Fibroblast of lung (primary cell): Measurements from ENCODE around the gene PRKAR1B. TPM values are rescaled to one million over a fixed set of nuclear protein-coding genes. Genes with fewer than 3 reads are reported as not detected.

Experiments used
- DNase-seq, 2 donors: peaks; one replicate each; pipeline versions ENCODE4 v3.0.0 to v3.0.0-alpha.2; 2010; ENCODE audit warnings: low read depth in 2 of 2
- H2AFZ ChIP-seq: 2 replicates; pipeline ENCODE4 v1.5.1; 2012; ENCODE audit warnings: low read length, control low read depth, inconsistent platforms
- H3K27ac ChIP-seq: 2 replicates; pipeline ENCODE4 v1.5.1; 2011; ENCODE audit warnings: low read length, control low read depth; ENCODE audit not compliant: insufficient read depth
- H3K27me3 ChIP-seq: 2 replicates; pipeline ENCODE4 v1.5.1; 2011; ENCODE audit warnings: mild to moderate bottlenecking, low read length; ENCODE audit not compliant: control insufficient read depth, insufficient read depth
- H3K36me3 ChIP-seq: 2 replicates; pipeline ENCODE4 v1.5.1; 2011; ENCODE audit warnings: low read length; ENCODE audit not compliant: control insufficient read depth, insufficient read depth
- H3K4me1 ChIP-seq: 2 replicates; pipeline ENCODE4 v1.5.1; 2011; ENCODE audit warnings: low read length; ENCODE audit not compliant: control insufficient read depth, insufficient read depth; ENCODE audit errors: extremely low read depth
- H3K4me2 ChIP-seq: 2 replicates; pipeline ENCODE4 v1.5.1; 2011; ENCODE audit warnings: low read length, control low read depth; ENCODE audit not compliant: insufficient read depth; ENCODE audit errors: extremely low read depth
- H3K4me3 ChIP-seq, 4 experiments: fragments of 200-600 bp in 1 of 4; sonication (generic) in 1 of 4; replicated peaks in 1 of 4; 2 replicates each; pipeline ENCODE4 v1.5.1; 2011 to 2016; ENCODE audit warnings: low read length in 4 of 4, low read depth in 3 of 4, mild to moderate bottlenecking in 3 of 4, control low read depth in 2 of 4, inconsistent platforms in 1 of 4, mixed read lengths in 1 of 4; ENCODE audit not compliant: insufficient read depth in 1 of 4; ENCODE audit errors: control extremely low read depth in 1 of 4
- H3K79me2 ChIP-seq: 2 replicates; pipeline ENCODE4 v1.5.1; 2012; ENCODE audit warnings: mild to moderate bottlenecking, low read length, inconsistent platforms; ENCODE audit not compliant: control insufficient read depth, insufficient read depth
- H3K9ac ChIP-seq: 2 replicates; pipeline ENCODE4 v1.5.1; 2011; ENCODE audit warnings: mild to moderate bottlenecking, low read length, control low read depth; ENCODE audit not compliant: insufficient read depth
- H3K9me3 ChIP-seq: 2 replicates; pipeline ENCODE4 v1.5.1; 2012; ENCODE audit warnings: low read depth, low read length; ENCODE audit not compliant: control insufficient read depth, insufficient read depth
- H4K20me1 ChIP-seq: 2 replicates; pipeline ENCODE4 v1.5.1; 2011; ENCODE audit warnings: low read length; ENCODE audit not compliant: control insufficient read depth, insufficient read depth; ENCODE audit errors: extremely low read depth
- EZH2 ChIP-seq: IDR thresholded peaks from 2 replicates; pipeline ENCODE4 v1.5.1; 2012; ENCODE audit warnings: low read length, control low read depth, mild to moderate bottlenecking; ENCODE audit errors: missing control alignments
- polyA plus RNA-seq, 2 donors: library from polyadenylated mRNA; depleted of rRNA in 1 of 2; stranded (reverse) in 1 of 2; unstranded in 1 of 2; fragments of >200 nt; gene quantifications; 2 replicates each; pipeline ENCODE4 v1.2.1, GENCODE V29; 2011 to 2012; ENCODE audit warnings: missing spikeins in 1 of 2
- total RNA-seq: library from RNA; depleted of rRNA; stranded (reverse); fragments of >200 nt; gene quantifications from 2 replicates; pipeline ENCODE4 v1.2.1, GENCODE V29; 2014
- TF ChIP-seq, protein P1 (sequence below), 2 donors: IDR thresholded peaks in 1 of 2; conservative IDR thresholded peaks in 1 of 2; 1 replicate in 1 of 2; 2 replicates in 1 of 2; pipeline ENCODE4 v1.5.1; 2011 to 2012; ENCODE audit warnings: low read length in 2 of 2, control low read depth in 1 of 2, inconsistent platforms in 1 of 2, low read depth in 1 of 2, mild to moderate bottlenecking in 1 of 2

The PRKAR1B gene
- total and polyA plus RNA-seq, 2 donors (not counting 1 experiment from before 2014, with no cell fraction given), result 12.7 to 14.5 TPM

- no peaks in the 10 kb centered on the region for H3K4me1 ChIP-seq
- no peak overlapping the region for H3K4me3 ChIP-seq
- no peaks in the 10 kb centered on the region for H3K9me3 ChIP-seq
- H2AFZ ChIP-seq, result no peak overlapping the region
- H3K27me3 ChIP-seq, result no peaks in the 10 kb centered on the region
- no peak overlapping the region for H3K4me2 ChIP-seq
- TF ChIP-seq EZH2, result no peak
- TF ChIP-seq, protein P1, sequence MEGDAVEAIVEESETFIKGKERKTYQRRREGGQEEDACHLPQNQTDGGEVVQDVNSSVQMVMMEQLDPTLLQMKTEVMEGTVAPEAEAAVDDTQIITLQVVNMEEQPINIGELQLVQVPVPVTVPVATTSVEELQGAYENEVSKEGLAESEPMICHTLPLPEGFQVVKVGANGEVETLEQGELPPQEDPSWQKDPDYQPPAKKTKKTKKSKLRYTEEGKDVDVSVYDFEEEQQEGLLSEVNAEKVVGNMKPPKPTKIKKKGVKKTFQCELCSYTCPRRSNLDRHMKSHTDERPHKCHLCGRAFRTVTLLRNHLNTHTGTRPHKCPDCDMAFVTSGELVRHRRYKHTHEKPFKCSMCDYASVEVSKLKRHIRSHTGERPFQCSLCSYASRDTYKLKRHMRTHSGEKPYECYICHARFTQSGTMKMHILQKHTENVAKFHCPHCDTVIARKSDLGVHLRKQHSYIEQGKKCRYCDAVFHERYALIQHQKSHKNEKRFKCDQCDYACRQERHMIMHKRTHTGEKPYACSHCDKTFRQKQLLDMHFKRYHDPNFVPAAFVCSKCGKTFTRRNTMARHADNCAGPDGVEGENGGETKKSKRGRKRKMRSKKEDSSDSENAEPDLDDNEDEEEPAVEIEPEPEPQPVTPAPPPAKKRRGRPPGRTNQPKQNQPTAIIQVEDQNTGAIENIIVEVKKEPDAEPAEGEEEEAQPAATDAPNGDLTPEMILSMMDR (conservative IDR thresholded peaks at IDR 0.05 in 1 of 2, IDR thresholded peaks at IDR 0.05 in 1 of 2; ENCODE audit: low read depth in 1 of 2, low read length in 2 of 2), result no peak
- H3K36me3 ChIP-seq, result no peaks in the 10 kb centered on the region
- DNase-seq, result no peak
- no peaks in the 10 kb centered on the region for H3K79me2 ChIP-seq
- H3K9ac ChIP-seq, result no peak overlapping the region
- H4K20me1 ChIP-seq, result no peaks in the 10 kb centered on the region
- H3K27ac ChIP-seq, result no peak overlapping the region
Measured at GRCh38 chr7:710161-710560, 16.9 kb downstream of the PRKAR1B start.

- Histone ChIP-seq H3K4me1 (no peaks in the 10 kb centered on the region), H3K9me3 (no peaks in the 10 kb centered on the region), H3K4me2 (no peak overlapping the region), H3K4me3 (no peak overlapping the region), H3K27ac (no peak overlapping the region), H3K9ac (no peak overlapping the region), H4K20me1 (no peaks in the 10 kb centered on the region), H2AFZ (no peak overlapping the region), H3K27me3 (no peaks in the 10 kb centered on the region), H3K79me2 (no peaks in the 10 kb centered on the region), H3K36me3 (no peaks in the 10 kb centered on the region)
- no peak for TF ChIP-seq EZH2
- DNase-seq, result no peak
Measured at GRCh38 chr7:707296-708000, 19.6 kb downstream of the PRKAR1B start.

DNA sequence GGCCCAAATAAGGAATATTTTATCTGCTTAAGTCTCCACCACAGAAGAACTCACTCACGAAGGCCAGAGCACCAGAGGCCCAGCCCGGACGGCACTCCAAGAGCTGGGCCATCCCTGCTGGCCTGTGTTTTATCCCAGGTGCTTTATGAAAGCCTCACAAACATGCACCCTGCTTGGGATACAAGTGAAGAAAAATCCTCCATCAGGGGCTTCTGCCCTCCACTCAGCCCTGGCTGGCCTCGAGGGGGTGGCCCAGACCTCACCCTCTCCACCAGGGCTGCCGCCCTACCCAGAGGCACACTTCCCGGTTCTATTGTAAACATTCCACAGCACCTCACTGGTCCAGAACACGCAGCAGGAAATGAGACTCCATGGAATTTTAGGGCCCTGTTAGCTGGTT lies 20.4 kb downstream of the PRKAR1B start:
- H3K4me1 ChIP-seq, result no peaks in the 10 kb centered on the region
- no peak overlapping the region for H3K4me3 ChIP-seq
- no peak for DNase-seq
- H3K4me2 ChIP-seq, result no peak overlapping the region
- H3K27ac ChIP-seq, result no peak overlapping the region
- no peaks in the 10 kb centered on the region for H3K79me2 ChIP-seq
- no peaks in the 10 kb centered on the region for H3K36me3 ChIP-seq
- TF ChIP-seq, protein P1 (conservative IDR thresholded peaks at IDR 0.05 in 1 of 2, IDR thresholded peaks at IDR 0.05 in 1 of 2; ENCODE audit: low read depth in 1 of 2, low read length in 2 of 2), result no peak
- no peak for TF ChIP-seq EZH2
- H2AFZ ChIP-seq, result no peak overlapping the region
- H3K9me3 ChIP-seq, result no peaks in the 10 kb centered on the region
- H4K20me1 ChIP-seq, result no peaks in the 10 kb centered on the region
- H3K27me3 ChIP-seq, result no peaks in the 10 kb centered on the region
- H3K9ac ChIP-seq, result no peak overlapping the region
